GM19395 (cell line): Measurements from ENCODE around the gene TMEM170B.

ENCODE experiments used
- ATAC-seq: cut with Tn5 transposase; IDR thresholded peaks from one replicate; pipeline ENCODE4 v1.9.1; 2021; ENCODE audit warnings: mild to moderate bottlenecking, moderate library complexity; ENCODE audit not compliant: unreplicated experiment

The TMEM170B gene

DNA sequence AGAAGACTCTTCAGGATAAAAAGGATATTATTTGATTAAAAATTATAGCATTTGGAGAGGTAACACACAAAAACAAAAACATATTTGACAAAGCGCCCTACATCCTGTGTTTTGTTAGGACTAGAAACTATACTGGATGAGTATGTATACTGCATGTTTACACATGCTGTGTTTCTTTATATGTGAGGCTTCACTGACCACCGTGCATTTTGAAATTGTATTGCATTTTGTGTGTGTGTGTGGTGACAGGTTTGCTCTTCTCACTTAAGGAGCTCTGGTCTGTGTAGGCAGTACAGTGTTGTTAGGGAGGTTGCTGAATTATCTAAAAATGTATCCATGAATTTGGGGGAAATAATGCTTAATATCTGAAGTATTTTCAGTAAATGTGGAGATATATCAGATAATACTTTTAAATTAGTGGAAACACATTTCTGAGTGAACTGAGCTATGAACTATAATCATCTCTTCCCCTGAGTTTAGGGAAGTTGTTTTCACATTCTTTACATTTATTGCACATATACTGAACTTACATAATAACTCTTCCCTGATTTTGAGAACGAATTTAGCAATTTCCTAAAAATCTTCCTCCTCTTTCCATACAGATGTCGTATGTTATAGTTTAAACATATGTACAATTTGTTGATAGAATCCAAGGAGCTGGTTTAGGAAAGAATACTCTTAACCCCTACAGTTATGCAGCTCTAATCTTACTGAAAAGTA, 43.3 kb downstream of the TMEM170B start:
- no peak for ATAC-seq

DNA sequence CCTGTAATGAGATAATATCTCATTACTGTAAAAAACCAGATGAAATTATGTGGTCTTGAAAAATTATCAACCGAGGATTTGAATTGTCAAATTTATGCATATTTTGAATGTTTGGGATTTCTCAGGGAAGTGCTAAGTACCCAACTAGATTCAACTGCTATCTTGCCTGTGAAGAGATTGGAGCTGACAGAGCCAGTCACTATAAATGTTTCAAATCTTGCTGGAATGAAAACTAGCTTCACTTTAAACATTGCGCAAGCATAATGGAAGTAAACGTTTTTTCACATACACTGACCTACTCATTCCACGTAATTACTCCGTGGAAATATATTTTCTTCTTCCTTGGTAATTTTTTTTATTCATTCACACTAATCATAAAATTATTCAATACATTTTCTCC, 46.7 kb downstream of the TMEM170B start:
- ATAC-seq = no peak

DNA sequence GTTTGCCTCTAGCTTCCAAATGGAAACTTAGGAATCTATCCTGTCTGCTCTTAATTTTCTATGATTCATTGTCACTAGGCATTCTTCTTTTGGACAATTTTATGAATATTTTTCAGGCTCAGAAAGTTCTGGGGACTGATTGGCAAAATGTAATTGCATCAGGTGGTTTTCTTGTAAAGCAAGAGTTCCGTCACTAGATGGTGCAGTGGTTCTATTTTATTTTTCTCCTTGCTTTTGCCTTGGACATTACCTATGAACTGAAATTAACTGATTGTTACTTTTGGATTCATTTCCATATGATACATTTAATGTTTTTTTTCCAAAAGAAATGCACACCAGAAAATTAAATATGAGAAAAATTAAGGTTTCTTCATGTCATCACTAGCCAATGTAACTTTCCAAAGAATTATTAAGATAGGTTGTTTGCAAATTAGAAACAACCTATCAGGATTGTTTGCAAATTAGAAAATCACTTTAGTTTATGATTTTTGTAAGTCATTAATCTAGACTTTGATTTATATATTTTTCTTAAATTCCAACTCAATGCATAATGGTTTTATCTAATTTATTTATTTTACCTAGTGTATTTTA, 48.0 kb downstream of the TMEM170B start:
- ATAC-seq = no peak

DNA sequence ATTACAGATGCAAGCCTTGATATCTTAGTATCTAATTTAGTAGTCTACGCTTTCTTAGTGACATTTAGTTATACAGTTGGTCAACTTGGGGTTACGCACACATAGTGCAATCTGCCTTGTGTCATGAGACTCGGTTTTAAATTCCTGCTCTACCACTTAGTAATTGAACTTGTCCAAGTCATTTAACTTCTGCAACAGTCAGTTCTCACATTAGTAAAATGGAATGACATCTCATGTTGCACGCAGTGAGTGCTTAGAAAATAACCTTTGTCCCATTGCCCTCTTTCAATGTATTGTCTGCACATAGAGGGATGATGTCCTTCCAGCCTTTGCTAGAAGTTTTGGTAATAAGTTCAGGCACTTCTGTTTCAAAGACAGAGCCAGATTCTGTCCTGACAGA, 48.6 kb downstream of the TMEM170B start:
- ATAC-seq = no peak

DNA sequence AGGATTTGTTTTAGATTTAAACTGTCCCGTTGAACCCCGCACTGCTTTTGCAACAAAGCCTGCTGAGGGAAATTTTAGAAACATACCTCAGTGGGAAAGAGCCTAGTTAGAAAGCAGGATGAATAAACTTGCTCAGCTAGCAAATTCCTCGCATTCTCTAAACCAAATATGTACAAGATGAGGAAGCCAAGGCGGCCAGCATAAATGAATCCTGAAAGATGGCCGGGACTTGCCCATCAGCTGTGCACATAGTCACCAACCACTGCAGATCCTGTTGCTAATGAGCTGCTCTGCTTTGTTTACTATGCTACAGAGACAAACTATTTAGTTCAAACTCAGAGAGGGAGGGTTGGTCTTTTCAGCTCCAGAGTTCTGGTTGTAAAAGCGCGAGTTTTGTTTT, 49.0 kb downstream of the TMEM170B start:
- no peak for ATAC-seq

- no peak for ATAC-seq
Measured at GRCh38 chr6:11589261-11589660, 51.7 kb downstream of the TMEM170B start.

- no peak for ATAC-seq
Measured at GRCh38 chr6:11592294-11592906, 54.9 kb downstream of the TMEM170B start.

DNA sequence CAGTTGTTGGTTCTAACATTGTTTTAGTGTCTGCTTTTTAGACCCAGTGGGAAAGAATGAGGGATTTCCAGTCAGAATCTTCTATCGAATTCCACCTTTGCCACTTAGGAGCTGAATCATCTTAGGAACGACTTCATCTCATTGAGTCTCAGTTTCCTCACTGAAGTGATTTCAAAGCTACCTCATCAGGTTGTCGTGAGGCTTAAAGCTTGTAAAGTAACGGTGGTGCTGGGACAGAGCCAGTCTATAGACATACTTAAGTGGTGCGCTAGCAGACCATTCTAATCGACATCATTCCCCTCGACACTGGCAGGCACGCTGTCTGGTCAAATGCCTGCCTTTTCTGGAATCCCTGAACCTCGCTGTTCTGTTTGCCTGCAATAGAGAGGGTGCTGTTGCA, 55.5 kb downstream of the TMEM170B start:
- ATAC-seq = no peak

- ATAC-seq = no peak
Measured at GRCh38 chr6:11595903-11596302, 58.4 kb downstream of the TMEM170B start.

DNA sequence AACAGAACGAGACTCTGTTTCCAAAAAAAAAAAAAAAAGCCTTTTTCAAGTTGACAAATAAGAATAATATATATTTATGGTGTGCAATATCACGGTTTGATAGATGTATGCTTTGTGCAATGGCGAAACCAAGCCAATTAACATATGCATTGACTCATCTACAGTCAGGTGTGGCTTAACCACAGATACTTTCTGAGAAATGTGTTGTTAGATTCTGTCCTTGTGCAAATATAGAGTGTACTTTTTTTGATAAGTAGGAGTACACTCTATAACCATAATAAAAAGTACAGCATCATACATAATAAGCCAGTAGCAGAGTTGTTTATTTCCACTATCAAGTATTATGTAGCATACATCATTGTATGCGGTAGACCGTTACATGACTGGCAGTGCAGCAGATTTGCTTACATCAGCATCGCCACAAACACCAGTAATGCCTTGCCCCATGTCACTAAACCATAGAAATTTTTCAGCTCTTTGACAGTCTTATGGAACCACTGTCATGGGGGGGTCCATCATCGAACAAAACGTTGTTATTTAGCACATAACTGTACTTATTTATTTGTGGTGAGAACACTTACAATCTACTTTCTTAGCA, 59.2 kb downstream of the TMEM170B start:
- ATAC-seq = no peak

DNA sequence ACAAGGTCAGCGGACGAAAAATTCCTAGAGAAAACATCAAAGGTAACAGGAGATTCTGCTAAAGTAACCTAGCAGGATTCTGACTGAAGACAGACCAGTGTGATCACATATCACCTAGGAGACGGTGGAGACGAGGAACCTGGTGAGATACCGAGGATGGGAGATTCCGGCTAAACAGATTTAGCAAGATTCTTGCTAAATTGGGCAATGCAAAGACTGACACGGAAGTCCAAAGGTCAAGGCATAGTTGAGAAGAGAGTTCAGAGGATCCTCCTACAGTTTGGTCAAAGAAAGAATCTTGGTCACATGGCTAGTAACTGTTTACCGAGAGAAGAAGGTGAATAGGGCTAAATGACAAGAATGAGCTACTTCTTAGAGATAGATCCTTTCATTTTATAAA, 61.1 kb downstream of the TMEM170B start:
- ATAC-seq = no peak

DNA sequence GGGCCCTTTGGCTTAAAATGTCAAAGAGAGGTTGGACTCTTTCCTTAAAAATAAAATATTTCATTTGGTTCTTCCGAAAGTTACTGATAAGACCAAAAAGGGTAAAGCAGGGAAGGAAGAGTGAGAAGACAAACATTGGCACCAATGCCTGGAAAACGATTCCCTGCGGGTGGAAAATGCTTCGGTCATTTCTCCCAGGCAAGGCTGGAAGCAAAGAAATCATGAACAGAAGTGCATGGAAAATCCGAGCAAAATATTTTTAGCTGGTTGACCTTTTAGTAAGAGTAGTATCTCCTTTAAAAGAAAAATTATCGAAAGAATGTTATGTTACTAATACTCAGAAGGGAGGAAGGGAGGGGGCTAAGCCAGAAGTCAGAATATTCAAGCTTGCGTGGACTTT, 62.7 kb downstream of the TMEM170B start:
- no peak for ATAC-seq

DNA sequence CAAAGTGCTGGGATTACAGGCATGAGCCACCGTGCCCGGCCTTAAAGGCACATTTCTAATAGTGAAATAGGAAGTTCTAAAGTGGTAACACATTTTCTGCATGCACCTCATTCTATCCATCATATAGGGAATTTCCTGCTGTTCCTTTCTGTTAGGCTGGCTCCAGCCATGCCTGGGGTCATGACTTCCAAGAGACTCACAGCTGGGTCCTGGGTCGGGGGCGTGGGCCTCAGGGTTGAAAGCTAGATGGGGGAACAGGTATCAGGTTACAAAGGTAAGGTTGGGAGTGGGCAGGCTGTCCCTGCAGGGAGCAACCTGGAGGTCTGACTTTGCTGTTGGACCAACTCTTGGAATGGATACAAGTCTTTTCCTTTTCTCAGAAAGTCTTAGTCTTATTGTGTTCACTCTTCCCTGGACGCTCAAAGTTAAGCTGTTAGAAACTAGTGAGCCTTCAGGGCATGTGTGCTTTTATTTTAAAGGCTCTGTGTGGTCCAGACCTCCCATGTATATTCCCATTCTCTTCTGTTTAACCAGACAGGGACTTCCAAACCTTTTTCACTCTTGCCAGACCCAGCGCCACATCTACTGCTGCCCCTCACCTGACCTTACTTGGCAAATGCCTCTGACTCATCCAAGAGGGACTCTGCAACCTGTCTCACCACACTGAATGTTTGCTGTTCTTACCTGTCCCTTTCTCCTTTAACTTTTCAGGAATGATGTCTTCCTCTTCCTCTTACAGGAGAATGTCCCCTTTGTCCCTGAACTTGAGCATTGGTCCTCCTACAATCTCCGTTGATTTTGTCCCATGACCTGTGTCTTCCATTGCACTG, 64.4 kb downstream of the TMEM170B start:
- ATAC-seq = no peak

DNA sequence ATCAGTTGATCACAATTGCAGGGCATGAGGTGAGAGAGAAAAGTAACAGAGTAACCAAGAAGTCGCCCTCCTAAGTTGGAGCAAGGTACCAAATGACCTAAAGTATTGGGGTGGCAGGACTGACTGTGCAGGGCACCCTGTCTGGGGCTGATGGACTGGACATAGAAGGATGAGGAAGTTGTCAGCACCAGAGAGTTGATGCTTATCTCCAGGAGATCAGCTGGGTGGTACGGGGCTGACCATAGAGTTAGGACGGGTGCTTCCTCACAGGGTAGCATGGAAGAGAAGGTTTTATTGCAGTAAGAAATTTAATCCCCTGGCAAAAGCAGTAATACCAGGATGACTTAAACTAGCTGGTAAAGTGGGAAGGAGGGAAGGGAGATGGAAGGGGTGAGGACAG, 66.7 kb downstream of the TMEM170B start:
- ATAC-seq = no peak

DNA sequence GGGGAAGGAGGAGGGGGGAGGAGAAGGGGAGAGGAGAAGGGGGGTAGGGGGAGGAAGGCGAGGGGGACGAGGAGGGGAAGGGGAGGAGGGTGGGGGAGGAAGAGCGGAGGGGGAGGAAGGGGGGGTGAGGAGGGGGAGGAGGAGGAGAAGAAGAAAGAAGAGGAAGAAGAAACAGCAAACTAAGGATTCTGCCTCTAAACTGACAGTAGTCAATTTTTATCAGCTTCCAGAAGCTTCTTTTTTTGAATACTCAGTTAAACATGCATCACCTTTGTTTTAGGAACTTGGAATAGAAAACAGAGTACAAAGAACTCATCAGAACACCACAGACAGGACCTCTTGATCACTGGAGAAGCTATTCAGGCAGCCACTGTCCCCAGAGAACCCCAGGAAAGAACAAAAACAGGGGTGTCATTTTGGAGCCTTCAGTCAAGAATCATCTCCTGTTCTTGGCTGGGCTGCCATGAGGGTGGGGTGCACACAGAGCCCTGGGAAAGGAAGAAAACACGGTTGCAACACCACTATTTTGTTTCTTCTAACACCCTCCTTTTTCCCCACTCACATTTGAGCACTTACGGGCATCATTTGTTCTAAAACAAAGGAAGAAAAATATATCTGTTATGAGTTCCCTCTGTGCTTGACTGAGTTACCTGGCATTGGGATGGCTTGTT, 67.4 kb downstream of the TMEM170B start:
- no peak for ATAC-seq

DNA sequence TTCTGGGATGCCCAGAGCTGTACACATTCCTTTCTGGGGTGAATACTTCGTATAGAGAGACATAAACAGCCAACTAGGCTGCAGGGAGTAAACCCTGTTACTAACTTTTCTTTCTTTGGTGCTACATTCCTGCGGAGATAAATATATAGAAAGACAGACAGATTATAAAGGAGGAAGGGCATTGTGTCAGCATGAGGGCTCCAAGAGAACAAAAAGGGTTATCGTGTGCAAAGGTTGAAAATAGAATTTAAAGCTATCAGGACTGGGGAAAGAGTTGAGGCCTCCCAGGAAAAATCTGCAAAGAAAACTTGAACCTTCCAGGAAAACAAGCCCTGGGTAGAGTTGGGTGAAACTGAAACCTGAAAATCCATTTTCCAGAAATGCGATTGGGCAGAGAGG, 68.0 kb downstream of the TMEM170B start:
- no peak for ATAC-seq

GRCh38 chr6:11606332-11606731, 68.8 kb downstream of the TMEM170B start:
- no peak for ATAC-seq

GRCh38 chr6:11607383-11607782, 69.8 kb downstream of the TMEM170B start:
- no peak for ATAC-seq

DNA sequence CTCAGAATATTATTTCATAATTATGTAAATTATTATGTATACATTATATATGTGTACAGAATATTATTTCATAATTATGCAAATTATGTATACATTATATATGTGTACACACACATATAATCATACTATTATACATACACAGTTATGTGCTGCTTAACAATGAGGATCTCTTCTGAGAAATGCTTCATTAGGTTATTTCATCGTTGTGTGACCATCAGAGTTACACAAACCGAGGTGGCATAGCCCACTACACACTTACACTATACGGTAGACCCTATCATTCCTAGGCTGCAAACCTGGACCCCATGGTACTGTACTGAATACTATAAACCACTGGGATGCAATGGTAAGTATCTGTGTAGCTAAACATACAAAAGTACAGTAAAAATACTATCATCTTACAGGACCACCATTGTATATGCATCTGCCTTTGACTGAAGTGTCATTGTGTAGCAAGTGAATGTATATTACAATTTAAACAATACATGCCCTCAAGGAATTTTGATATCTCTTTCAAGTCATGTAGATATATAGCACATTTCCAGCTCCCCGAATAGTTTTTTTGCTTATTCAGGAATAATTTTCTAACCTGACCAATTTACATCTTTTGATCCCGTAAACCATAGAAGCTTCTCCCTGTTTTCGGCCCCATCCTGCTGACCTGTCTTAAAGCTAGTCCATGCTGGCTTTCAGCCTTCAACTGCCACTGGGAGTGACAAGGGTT, 71.2 kb downstream of the TMEM170B start:
- ATAC-seq = no peak
